ENCODE measurements around the gene GPX6.

GPX6 gene

DNA sequence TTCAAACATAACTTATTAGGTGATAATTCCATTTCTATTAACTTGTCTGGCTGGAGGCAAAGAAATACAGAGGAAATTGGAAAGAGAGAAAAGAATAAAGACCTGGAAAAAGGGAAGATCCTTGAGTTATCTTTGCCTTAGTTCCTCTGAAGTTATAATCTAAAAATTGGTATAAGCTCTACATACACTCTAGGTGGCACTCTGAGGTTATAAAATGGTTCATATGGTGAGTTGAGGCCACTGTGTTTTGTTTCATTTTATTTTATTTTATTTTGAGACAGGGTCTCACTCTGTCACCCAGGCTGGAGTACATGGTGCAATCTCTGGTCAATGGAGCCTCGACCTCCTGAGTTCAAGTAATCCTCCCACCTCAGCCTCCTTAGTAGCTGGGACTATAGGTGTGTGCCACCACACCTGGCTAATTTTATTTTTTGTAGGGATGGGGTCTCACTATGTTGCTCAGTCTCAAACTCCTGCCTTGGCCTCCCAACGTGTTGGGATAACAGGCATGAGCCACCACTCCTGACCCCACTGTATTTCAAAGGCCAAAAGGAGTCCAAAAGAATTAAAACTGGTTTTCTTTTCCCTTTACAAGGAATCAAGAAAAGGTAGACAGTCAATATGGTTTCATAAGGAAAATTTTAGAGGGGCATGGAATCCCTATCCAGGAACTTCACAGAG, 19.4 kb downstream of the GPX6 start:
- no peak overlapping the region for H2BK5ac ChIP-seq (ENCODE audit: low read length)
- H3K18ac ChIP-seq (ENCODE audit: low read length), result no peak overlapping the region
- no peaks in the 10 kb centered on the region for H3K4me1 ChIP-seq (ENCODE audit: control insufficient read depth, low read depth, low read length)
- H3K23ac ChIP-seq (ENCODE audit: low read length), result no peak overlapping the region
- no peak overlapping the region for H3K4me3 ChIP-seq (ENCODE audit: low read length)
- H2BK120ac ChIP-seq (ENCODE audit: low read depth, low read length), result no peak overlapping the region
- no peaks in the 10 kb centered on the region for H3K27me3 ChIP-seq (ENCODE audit: insufficient read depth, low read length, poor library complexity)
- H4K8ac ChIP-seq (ENCODE audit: low read depth, low read length), result no peak overlapping the region
- DNase-seq, result peak; percentile 22
- H3K27ac ChIP-seq (ENCODE audit: low read depth, low read length), result no peak overlapping the region
- no peak overlapping the region for H2AK5ac ChIP-seq (ENCODE audit: low read length)
- no CpG with 5 or more reads among the region's 2 CpGs for WGBS (ENCODE audit: extremely low coverage, insufficient coverage, low lambda C conversion rate)
- no peaks in the 10 kb centered on the region for H3K36me3 ChIP-seq (ENCODE audit: control insufficient read depth, insufficient read depth, low read length)
- H3K9ac ChIP-seq (ENCODE audit: low read length), result no peak overlapping the region
- H3K56ac ChIP-seq (ENCODE audit: low read length), result no peak overlapping the region
- H3K4ac ChIP-seq (ENCODE audit: low read depth, low read length), result no peak overlapping the region
- no peaks in the 10 kb centered on the region for H3K79me2 ChIP-seq (ENCODE audit: control insufficient read depth, insufficient read depth, low read length)
- no peak overlapping the region for H3K4me2 ChIP-seq (ENCODE audit: low read length)
- no peak overlapping the region for H4K5ac ChIP-seq (ENCODE audit: low read length)
- H3K79me1 ChIP-seq (ENCODE audit: low read length), result no peaks in the 10 kb centered on the region
- no peak overlapping the region for H2BK15ac ChIP-seq (replicated peaks; ENCODE audit: low read depth)

GRCh38 chr6:28491984-28492317, 23.6 kb downstream of the GPX6 start:
- WGBS (ENCODE audit: extremely low coverage, insufficient coverage, low lambda C conversion rate), result no CpG with 5 or more reads among the region's 3 CpGs
- no peak overlapping the region for H3K56ac ChIP-seq (ENCODE audit: low read length)

GRCh38 chr6:28490205-28490890, 25.2 kb downstream of the GPX6 start:
- Histone ChIP-seq H3K18ac (ENCODE audit: low read length) (no peak overlapping the region), H2BK5ac (ENCODE audit: low read length) (no peak overlapping the region), H4K8ac (ENCODE audit: low read depth, low read length) (no peak overlapping the region), H2BK120ac (ENCODE audit: low read depth, low read length) (no peak overlapping the region), H3K27me3 (ENCODE audit: insufficient read depth, low read length, poor library complexity) (no peaks in the 10 kb centered on the region), H4K5ac (ENCODE audit: low read length) (no peak overlapping the region), H3K9ac (ENCODE audit: low read length) (peak overlapping the region; percentile 68), H3K79me2 (ENCODE audit: control insufficient read depth, insufficient read depth, low read length) (no peaks in the 10 kb centered on the region), H3K4me1 (ENCODE audit: control insufficient read depth, low read depth, low read length) (no peaks in the 10 kb centered on the region), H2BK15ac (replicated peaks; ENCODE audit: low read depth) (no peak overlapping the region), H3K4me3 (ENCODE audit: low read length) (peak overlapping the region; percentile 66), H3K79me1 (ENCODE audit: low read length) (no peaks in the 10 kb centered on the region), H3K23ac (ENCODE audit: low read length) (no peak overlapping the region), H3K27ac (ENCODE audit: low read depth, low read length) (no peak overlapping the region), H3K4me2 (ENCODE audit: low read length) (peak overlapping the region; percentile 63), H3K56ac (ENCODE audit: low read length) (peak overlapping the region; percentile 86), H3K4ac (ENCODE audit: low read depth, low read length) (no peak overlapping the region), H3K36me3 (ENCODE audit: control insufficient read depth, insufficient read depth, low read length) (no peaks in the 10 kb centered on the region), H2AK5ac (ENCODE audit: low read length) (no peak overlapping the region)
- DNase-seq, result no peak
- no CpG with 5 or more reads among the region's 23 CpGs for WGBS (ENCODE audit: extremely low coverage, insufficient coverage, low lambda C conversion rate)

More at GRCh38 chr6:28491984-28492317, 23.6 kb downstream of the GPX6 start:
- Histone ChIP-seq H3K4ac (ENCODE audit: low read depth, low read length) (no peak overlapping the region), H3K4me3 (ENCODE audit: low read length) (no peak overlapping the region), H3K36me3 (ENCODE audit: control insufficient read depth, insufficient read depth, low read length) (no peaks in the 10 kb centered on the region), H3K79me1 (ENCODE audit: low read length) (no peaks in the 10 kb centered on the region), H2BK5ac (ENCODE audit: low read length) (no peak overlapping the region), H3K79me2 (ENCODE audit: control insufficient read depth, insufficient read depth, low read length) (no peaks in the 10 kb centered on the region), H3K4me2 (ENCODE audit: low read length) (no peak overlapping the region), H2AK5ac (ENCODE audit: low read length) (no peak overlapping the region), H3K27ac (ENCODE audit: low read depth, low read length) (no peak overlapping the region), H2BK15ac (replicated peaks; ENCODE audit: low read depth) (no peak overlapping the region), H3K4me1 (ENCODE audit: control insufficient read depth, low read depth, low read length) (no peaks in the 10 kb centered on the region), H3K18ac (ENCODE audit: low read length) (no peak overlapping the region), H4K8ac (ENCODE audit: low read depth, low read length) (no peak overlapping the region), H4K5ac (ENCODE audit: low read length) (no peak overlapping the region), H3K9ac (ENCODE audit: low read length) (no peak overlapping the region), H3K27me3 (ENCODE audit: insufficient read depth, low read length, poor library complexity) (no peaks in the 10 kb centered on the region), H2BK120ac (ENCODE audit: low read depth, low read length) (no peak overlapping the region), H3K23ac (ENCODE audit: low read length) (no peak overlapping the region)
- no peak for DNase-seq

GRCh38 chr6:28489366-28490204, 26.0 kb downstream of the GPX6 start:
- H3K79me1 ChIP-seq (ENCODE audit: low read length), result no peaks in the 10 kb centered on the region
- peak; percentile 97 for DNase-seq
- H2BK15ac ChIP-seq (replicated peaks; ENCODE audit: low read depth), result no peak overlapping the region
- H2BK120ac ChIP-seq (ENCODE audit: low read depth, low read length), result no peak overlapping the region
- H3K36me3 ChIP-seq (ENCODE audit: control insufficient read depth, insufficient read depth, low read length), result no peaks in the 10 kb centered on the region
- H4K8ac ChIP-seq (ENCODE audit: low read depth, low read length), result no peak overlapping the region
- WGBS (ENCODE audit: extremely low coverage, insufficient coverage, low lambda C conversion rate), result no CpG with 5 or more reads among the region's 40 CpGs
- H3K4me2 ChIP-seq (ENCODE audit: low read length), result peak overlapping the region; percentile 63
- H3K23ac ChIP-seq (ENCODE audit: low read length), result no peak overlapping the region
- H2BK5ac ChIP-seq (ENCODE audit: low read length), result no peak overlapping the region
- H3K4me1 ChIP-seq (ENCODE audit: control insufficient read depth, low read depth, low read length), result no peaks in the 10 kb centered on the region
- no peak overlapping the region for H4K5ac ChIP-seq (ENCODE audit: low read length)
- peak overlapping the region; percentile 70 for H3K27ac ChIP-seq (ENCODE audit: low read depth, low read length)
- H2AK5ac ChIP-seq (ENCODE audit: low read length), result no peak overlapping the region
- H3K56ac ChIP-seq (ENCODE audit: low read length), result peak overlapping the region; percentile 86
- peak overlapping the region; percentile 28 for H3K18ac ChIP-seq (ENCODE audit: low read length)
- H3K9ac ChIP-seq (ENCODE audit: low read length), result peak overlapping the region; percentile 68
- no peaks in the 10 kb centered on the region for H3K27me3 ChIP-seq (ENCODE audit: insufficient read depth, low read length, poor library complexity)
- H3K4me3 ChIP-seq (ENCODE audit: low read length), result peak overlapping the region; percentile 66
- no peaks in the 10 kb centered on the region for H3K79me2 ChIP-seq (ENCODE audit: control insufficient read depth, insufficient read depth, low read length)
- H3K4ac ChIP-seq (ENCODE audit: low read depth, low read length), result no peak overlapping the region

DNA sequence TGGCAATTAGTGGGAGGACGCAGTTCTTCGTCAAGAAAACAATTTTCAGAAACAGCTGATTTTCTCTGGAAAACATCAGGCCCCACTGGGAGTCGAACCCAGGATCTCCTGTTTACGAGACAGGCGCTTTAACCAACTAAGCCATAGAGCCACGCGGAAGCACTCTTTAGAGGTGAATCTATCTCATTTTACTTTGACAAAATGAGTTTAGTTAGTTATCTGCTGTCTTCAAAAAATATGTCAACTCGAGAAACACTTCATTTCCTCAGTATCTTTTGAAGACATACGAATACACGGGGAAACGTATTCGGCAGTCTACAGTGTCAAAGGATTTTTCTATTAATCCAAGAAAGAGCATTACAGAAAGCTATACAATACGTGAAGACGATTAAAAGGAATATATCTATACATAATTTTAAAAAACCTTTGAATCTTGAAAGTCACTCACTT, 26.7 kb downstream of the GPX6 start:
- H3K23ac ChIP-seq (ENCODE audit: low read length), result no peak overlapping the region
- H2BK15ac ChIP-seq (replicated peaks; ENCODE audit: low read depth), result no peak overlapping the region
- DNase-seq, result peak; percentile 83
- H2AK5ac ChIP-seq (ENCODE audit: low read length), result no peak overlapping the region
- no peak overlapping the region for H3K4ac ChIP-seq (ENCODE audit: low read depth, low read length)
- no peak overlapping the region for H4K8ac ChIP-seq (ENCODE audit: low read depth, low read length)
- H4K5ac ChIP-seq (ENCODE audit: low read length), result no peak overlapping the region
- WGBS (ENCODE audit: extremely low coverage, insufficient coverage, low lambda C conversion rate), result no CpG with 5 or more reads among the region's 14 CpGs
- H3K9ac ChIP-seq (ENCODE audit: low read length), result no peak overlapping the region
- H2BK5ac ChIP-seq (ENCODE audit: low read length), result no peak overlapping the region
- no peak overlapping the region for H3K18ac ChIP-seq (ENCODE audit: low read length)
- peak overlapping the region; percentile 5 for H3K56ac ChIP-seq (ENCODE audit: low read length)
- no peaks in the 10 kb centered on the region for H3K79me1 ChIP-seq (ENCODE audit: low read length)
- H3K4me1 ChIP-seq (ENCODE audit: control insufficient read depth, low read depth, low read length), result no peaks in the 10 kb centered on the region
- H3K4me2 ChIP-seq (ENCODE audit: low read length), result peak overlapping the region; percentile 32
- no peaks in the 10 kb centered on the region for H3K36me3 ChIP-seq (ENCODE audit: control insufficient read depth, insufficient read depth, low read length)
- H3K79me2 ChIP-seq (ENCODE audit: control insufficient read depth, insufficient read depth, low read length), result no peaks in the 10 kb centered on the region
- no peak overlapping the region for H3K27ac ChIP-seq (ENCODE audit: low read depth, low read length)
- peak overlapping the region; percentile 22 for H3K4me3 ChIP-seq (ENCODE audit: low read length)
- no peak overlapping the region for H2BK120ac ChIP-seq (ENCODE audit: low read depth, low read length)
- H3K27me3 ChIP-seq (ENCODE audit: insufficient read depth, low read length, poor library complexity), result no peaks in the 10 kb centered on the region
